Amniotic epithelial cell (primary cell): ENCODE data around the gene PAQR3.

Experiments used
- DNase-seq: peaks from one replicate; pipeline ENCODE4 v3.0.0-alpha.2; 2010; ENCODE audit warnings: low read depth

Gene PAQR3

GRCh38 chr4:78862314-78862737, 76.9 kb downstream of the PAQR3 start:
- no peak for DNase-seq
